Left lobe of liver (tissue), 2 donors: ENCODE data around the gene LRMDA. TPM values are rescaled to one million over a fixed set of nuclear protein-coding genes. Genes with fewer than 3 reads are reported as not detected.

Experiments
- ATAC-seq: fragments of 200-7000 bp; cut with Tn5 transposase; one replicate; pipeline ENCODE4 v1.9.1; 2020; ENCODE audit warnings: mild to moderate bottlenecking, moderate library complexity
- DNase-seq: peaks from one replicate; pipeline ENCODE4 v3.0.0-alpha.2; 2020; ENCODE audit warnings: low spot score
- total RNA-seq: library from RNA; stranded (reverse); gene quantifications from one replicate; pipeline ENCODE4 v1.2.1, GENCODE V29; 2021
- donor health status: DM: no; HTN: no; CAD: no; lungs with moderate emphysema.
- donor health status: DM: no; HTN: yes; CAD: no.

LRMDA gene
- total RNA-seq, 1 donor from 2014 or later, result 9.1 TPM

GRCh38 chr10:75470901-75471300 lies 39.5 kb downstream of the LRMDA start:
- no peak for DNase-seq
- no peak for ATAC-seq

- DNase-seq (no peak), ATAC-seq (peak; percentile 47)
Measured at GRCh38 chr10:75472685-75473084, 41.3 kb downstream of the LRMDA start.

DNA sequence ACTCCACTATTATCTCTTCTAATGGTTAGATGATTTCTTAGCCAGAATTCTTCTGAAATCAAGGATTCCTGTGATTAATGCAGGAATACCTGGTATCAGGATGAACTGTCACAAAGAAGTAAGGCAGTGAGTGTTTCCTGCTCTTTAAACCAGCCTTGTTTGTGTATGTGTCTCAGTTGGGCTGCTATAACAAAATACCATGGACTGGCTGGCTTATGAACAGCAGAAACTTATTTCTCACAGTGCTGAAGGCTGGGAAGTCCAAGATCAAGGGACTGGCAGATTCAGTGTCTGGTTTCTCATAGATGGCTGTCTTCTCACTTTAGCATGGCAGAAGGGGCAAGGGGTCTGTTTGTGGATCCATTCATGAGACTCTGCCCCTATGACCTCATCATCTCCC lies 42.7 kb downstream of the LRMDA start:
- DNase-seq (no peak), ATAC-seq (no peak)

GRCh38 chr10:75475460-75476182 lies 44.2 kb downstream of the LRMDA start:
- DNase-seq (no peak), ATAC-seq (no peak)

DNA sequence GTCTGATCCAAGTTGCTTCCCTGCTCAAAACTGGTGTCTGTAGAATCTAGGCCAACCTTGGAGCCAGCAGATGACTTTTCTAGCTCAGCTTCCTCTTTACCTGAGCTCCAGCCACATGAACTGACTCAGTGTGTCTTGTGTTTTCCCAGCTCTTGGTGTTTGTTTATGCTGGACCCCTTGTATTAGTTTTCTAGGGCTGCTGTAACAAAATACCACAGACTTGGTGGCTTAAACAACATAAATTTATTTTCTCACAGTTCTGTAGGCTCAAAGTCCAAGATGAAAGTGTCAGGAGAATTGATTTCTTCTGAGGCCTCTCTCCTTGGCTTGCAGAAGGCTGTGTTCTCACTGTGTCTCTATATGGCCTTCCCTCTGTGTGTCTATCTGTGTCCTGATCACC lies 45.1 kb downstream of the LRMDA start:
- DNase-seq (no peak), ATAC-seq (no peak)

GRCh38 chr10:75476985-75477384 lies 45.6 kb downstream of the LRMDA start:
- ATAC-seq (no peak), DNase-seq (no peak)

DNA sequence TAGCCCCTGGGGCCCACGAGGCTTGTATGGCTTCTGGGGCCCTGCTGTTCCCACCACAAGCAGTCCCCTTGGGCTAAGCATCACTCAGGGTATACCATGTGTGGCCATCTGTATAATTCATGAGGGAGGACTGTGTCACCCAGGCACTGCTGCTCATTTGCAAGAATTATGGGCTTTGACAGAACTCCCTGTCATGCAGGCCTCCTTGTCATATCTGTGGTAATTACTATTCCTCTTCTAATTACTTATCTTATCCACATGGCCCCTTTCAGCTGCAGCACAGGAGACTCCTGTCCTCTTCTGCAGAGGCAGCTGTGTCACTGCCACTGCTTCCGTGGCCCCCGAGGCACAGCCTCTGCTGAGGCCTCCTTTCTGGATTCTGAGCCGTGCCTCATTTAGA lies 46.3 kb downstream of the LRMDA start:
- DNase-seq, result no peak
- ATAC-seq, result no peak

DNA sequence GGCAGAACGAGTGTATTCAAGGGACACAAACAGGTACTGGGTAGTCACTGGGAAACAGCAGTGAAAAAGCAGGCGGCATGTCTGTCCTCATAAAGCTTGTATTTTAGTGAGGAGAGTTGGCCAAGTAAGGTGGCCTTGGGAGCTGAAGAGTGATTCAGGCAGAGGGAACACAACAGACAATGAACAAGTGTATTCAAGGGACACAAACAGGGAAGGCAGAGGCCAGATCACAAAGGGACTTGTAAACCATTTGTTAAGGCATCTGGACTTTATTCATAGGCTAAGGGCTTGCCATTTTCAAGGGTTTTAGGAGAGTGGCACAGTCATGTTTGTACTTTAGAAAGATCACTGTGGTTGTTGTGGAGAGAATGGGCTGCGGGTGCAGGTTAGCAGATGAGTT lies 49.0 kb downstream of the LRMDA start:
- DNase-seq, result no peak

GRCh38 chr10:75483188-75483587 lies 51.8 kb downstream of the LRMDA start:
- no peak for DNase-seq
- no peak for ATAC-seq

More for the DNA sequence above, 49.0 kb downstream of the LRMDA start:
- no peak for ATAC-seq

- DNase-seq, result no peak
- ATAC-seq, result no peak
Measured at GRCh38 chr10:75484717-75485116, 53.3 kb downstream of the LRMDA start.

DNA sequence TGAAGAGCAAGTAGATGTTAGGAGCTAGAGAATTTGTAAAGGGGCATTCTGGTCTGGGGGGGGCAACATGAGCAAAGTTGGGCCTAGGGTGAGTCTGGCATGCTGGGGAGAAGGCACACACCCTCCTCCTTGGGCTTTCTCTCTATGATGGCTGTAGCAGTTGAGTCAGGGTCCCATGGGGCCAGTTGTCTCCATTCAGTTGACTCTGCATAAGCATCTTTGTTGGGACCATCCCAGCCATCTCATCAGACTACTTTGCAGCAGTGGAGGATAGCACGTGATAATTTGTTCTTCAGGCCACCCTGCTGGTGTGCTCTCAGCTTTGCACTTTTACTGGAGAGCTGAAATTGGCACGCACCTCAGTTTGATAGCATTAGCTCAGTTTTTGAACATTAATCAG lies 55.2 kb downstream of the LRMDA start:
- no peak for ATAC-seq
- no peak for DNase-seq

GRCh38 chr10:75487087-75487754 lies 55.8 kb downstream of the LRMDA start:
- DNase-seq, result no peak
- ATAC-seq, result no peak

DNA sequence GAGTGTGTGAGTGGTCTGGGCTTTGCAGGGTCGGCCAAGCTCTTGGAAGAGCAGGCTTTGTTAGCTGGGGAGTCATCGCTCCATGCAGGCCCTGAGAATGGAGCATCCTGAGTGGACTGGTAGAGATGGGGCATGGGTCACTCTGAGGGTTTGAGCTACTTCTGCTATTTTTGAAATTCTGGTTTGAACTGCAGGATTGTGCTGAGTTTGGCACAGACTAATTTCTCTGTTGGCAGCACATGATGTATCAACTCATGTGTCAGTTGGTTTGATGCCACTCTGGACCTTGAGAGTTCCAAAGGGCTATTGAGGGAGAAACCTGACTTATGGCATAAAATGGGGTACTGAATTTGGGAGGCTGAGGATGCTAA lies 56.3 kb downstream of the LRMDA start:
- DNase-seq, result no peak

GRCh38 chr10:75492173-75492925 lies 60.9 kb downstream of the LRMDA start:
- ATAC-seq, result no peak

More for the DNA sequence above, 56.3 kb downstream of the LRMDA start:
- ATAC-seq, result peak; percentile 23

GRCh38 chr10:75493464-75493863 lies 62.0 kb downstream of the LRMDA start:
- no peak for DNase-seq
- no peak for ATAC-seq

More at GRCh38 chr10:75492173-75492925, 60.9 kb downstream of the LRMDA start:
- no peak for DNase-seq

GRCh38 chr10:75495434-75496190 lies 64.2 kb downstream of the LRMDA start:
- ATAC-seq, result peak; percentile 51
- DNase-seq, result no peak

DNA sequence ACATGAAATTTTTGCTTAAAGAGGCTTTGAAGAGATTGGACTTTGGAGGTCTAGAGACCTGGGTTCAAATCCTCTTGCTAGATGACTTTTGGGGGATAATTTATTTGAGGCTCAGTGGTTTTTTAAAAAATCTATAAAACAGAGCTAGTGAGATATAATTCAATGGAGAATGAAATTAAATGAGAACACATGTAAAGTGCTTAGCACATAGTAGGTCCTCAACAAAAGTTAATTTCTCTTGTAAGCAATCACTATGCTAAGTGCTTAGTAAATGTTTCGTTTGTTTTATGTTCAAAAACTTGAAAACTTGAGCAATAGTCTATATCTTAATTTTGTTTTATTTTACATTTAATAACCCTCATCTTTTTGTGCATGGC lies 64.8 kb downstream of the LRMDA start:
- no peak for DNase-seq
- ATAC-seq, result no peak

DNA sequence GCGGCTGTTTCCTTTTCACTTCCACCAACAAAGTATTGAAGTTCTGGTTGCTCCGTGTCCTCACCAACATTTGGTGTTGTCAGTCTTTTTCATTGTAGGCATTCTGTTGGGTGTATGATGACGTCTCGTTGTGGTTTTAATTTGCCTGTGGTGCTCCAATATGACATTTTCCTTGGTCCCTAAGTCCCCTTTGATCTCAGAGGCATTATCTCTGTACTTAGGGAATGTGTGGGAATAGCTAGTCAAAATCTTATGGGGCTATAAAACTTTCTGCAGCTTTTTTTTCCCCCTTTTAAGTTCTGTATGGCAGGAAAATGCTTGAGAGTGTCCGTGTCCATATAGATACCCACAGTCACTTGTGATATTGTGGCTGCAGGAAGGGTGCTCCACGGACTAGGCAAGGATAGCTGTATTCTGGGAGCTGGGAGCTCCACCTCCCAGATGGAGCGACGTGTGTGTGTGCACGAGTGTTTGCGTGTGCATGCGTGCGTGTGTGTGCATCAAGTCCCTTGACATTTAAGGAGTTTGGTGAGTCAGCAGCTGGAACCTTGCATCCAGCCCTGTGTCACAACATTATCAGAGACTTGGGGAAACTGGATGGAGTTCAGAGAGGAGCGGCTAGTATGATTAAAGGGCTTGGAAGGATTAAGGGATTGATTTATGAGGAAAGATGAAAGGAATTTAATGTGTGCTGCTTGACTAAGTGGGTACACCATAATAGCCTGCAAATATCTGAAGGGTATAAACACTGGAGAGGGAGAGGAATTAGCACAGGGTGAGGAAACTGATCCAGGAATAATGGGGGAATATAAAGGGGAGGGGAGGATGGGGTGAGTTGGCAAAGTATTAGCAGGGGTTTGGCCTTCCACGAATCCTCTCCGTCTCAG lies 66.8 kb downstream of the LRMDA start:
- no peak for DNase-seq

GRCh38 chr10:75498884-75499350 lies 67.5 kb downstream of the LRMDA start:
- ATAC-seq, result no peak
- no peak for DNase-seq

More for the DNA sequence above, 66.8 kb downstream of the LRMDA start:
- ATAC-seq, result no peak

- DNase-seq (no peak), ATAC-seq (no peak)
Measured at GRCh38 chr10:75499556-75500160, 68.2 kb downstream of the LRMDA start.
